Activated CD8-positive, alpha-beta T cell treated with anti-CD3 and anti-CD28 coated beads for 36 hours (primary cell): Measurements from ENCODE around the gene ITGA3. TPM values are rescaled to one million over a fixed set of nuclear protein-coding genes. Genes with fewer than 3 reads are reported as not detected.

Source experiments
- ATAC-seq: fragments of 200-7000 bp; cut with Tn5 transposase; one replicate; pipeline ENCODE4 v1.10.0; 2021; ENCODE audit warnings: mild to moderate bottlenecking, moderate library complexity
- CTCF ChIA-PET: fragments of 350-600 bp; sonication (Branson Sonifier 250); formaldehyde crosslinking; loops from one replicate; lab custom pipeline; 2021; ENCODE audit warnings: antibody characterized with exemption; lab: Charles Lee
- POLR2A ChIA-PET: fragments of 350-600 bp; sonication (Branson Sonifier 250); formaldehyde crosslinking; loops from one replicate; lab custom pipeline; 2021; ENCODE audit warnings: antibody characterized with exemption; lab: Charles Lee
- DNase-seq: peaks from one replicate; pipeline ENCODE4 v3.0.0-alpha.2; 2020
- H3K27ac Mint-ChIP-seq: one replicate; pipeline ENCODE4 v1.8.0; 2021; ENCODE audit warnings: mild to moderate bottlenecking, mixed read lengths
- H3K27me3 Mint-ChIP-seq: one replicate; pipeline ENCODE4 v1.8.0; 2021; ENCODE audit warnings: mixed read lengths
- H3K36me3 Mint-ChIP-seq: one replicate; pipeline ENCODE4 v1.8.0; 2021; ENCODE audit warnings: low read depth, mixed read lengths
- H3K4me1 Mint-ChIP-seq: one replicate; pipeline ENCODE4 v1.8.0; 2021; ENCODE audit warnings: low read depth, mixed read lengths
- H3K4me3 Mint-ChIP-seq: one replicate; pipeline ENCODE4 v1.8.0; 2021; ENCODE audit warnings: mild to moderate bottlenecking, moderate library complexity, mixed read lengths
- H3K9me3 Mint-ChIP-seq: one replicate; pipeline ENCODE4 v1.8.0; 2021; ENCODE audit warnings: mixed read lengths
- intact Hi-C: fragments of 100-400 bp; cut with micrococcal nuclease; formaldehyde crosslinking; loops from one replicate; pipeline ENCODE4 v1.10.0; 2022
- total RNA-seq, 2 experiments: library from RNA; stranded (reverse); gene quantifications; one replicate each; pipeline ENCODE4 v1.2.3, GENCODE V29; 2021
- TF ChIP-seq, protein P1 (sequence below): fragments of 200-600 bp; IDR thresholded peaks from one replicate; pipeline ENCODE4 v1.8.0; 2022; ENCODE audit warnings: antibody characterized with exemption, mild to moderate bottlenecking

Gene ITGA3
- total RNA-seq, 2 experiments from 2014 or later = 4.2 to 7.2 TPM

DNA sequence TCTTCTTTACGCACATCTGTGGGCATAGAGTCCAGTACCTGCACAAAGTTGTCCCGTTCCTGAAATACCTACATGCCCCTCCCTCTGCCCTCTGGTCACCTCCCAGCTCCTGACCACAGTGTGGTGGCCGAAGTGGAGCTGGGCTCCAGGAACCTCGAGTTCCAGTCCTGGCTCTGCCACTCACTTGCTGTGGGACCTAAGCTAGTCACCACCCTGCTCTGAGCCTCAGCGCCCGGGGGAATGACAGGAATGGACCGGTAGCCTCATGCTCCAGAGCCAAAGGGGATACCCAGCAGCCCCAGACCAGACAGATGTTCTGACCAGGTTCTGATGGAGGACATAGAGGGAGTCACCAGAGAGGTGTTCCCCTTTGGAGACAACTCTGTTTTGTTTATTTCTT lies 26.7 kb upstream of the ITGA3 start:
- DNase-seq (no peak), ATAC-seq (no peak)
- peaks cover 12% of the 10 kb centered on the region for H3K4me1 Mint-ChIP-seq
- intact Hi-C loops = no loop called here
- peaks cover 24% of the 10 kb centered on the region for H3K27me3 Mint-ChIP-seq
- no peak overlapping the region for H3K4me3 Mint-ChIP-seq
- H3K36me3 Mint-ChIP-seq = no peaks in the 10 kb centered on the region
- H3K9me3 Mint-ChIP-seq = no peaks in the 10 kb centered on the region
- POLR2A ChIA-PET = interaction anchor here (1.5 kb wide), 1 partner anchor 45 kb away, joined by 3 read pairs; no protein-coding TSS in a partner anchor
- TF ChIP-seq, protein P1, sequence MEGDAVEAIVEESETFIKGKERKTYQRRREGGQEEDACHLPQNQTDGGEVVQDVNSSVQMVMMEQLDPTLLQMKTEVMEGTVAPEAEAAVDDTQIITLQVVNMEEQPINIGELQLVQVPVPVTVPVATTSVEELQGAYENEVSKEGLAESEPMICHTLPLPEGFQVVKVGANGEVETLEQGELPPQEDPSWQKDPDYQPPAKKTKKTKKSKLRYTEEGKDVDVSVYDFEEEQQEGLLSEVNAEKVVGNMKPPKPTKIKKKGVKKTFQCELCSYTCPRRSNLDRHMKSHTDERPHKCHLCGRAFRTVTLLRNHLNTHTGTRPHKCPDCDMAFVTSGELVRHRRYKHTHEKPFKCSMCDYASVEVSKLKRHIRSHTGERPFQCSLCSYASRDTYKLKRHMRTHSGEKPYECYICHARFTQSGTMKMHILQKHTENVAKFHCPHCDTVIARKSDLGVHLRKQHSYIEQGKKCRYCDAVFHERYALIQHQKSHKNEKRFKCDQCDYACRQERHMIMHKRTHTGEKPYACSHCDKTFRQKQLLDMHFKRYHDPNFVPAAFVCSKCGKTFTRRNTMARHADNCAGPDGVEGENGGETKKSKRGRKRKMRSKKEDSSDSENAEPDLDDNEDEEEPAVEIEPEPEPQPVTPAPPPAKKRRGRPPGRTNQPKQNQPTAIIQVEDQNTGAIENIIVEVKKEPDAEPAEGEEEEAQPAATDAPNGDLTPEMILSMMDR = no peak
- CTCF ChIA-PET = interaction anchor here (1.1 to 8.7 kb wide), 5 partner anchors 27 to 77 kb away, joined by 3 to 140 read pairs (median 62); partner anchors contain the start of genes ITGA3 and PDK2
- no peak overlapping the region for H3K27ac Mint-ChIP-seq

DNA sequence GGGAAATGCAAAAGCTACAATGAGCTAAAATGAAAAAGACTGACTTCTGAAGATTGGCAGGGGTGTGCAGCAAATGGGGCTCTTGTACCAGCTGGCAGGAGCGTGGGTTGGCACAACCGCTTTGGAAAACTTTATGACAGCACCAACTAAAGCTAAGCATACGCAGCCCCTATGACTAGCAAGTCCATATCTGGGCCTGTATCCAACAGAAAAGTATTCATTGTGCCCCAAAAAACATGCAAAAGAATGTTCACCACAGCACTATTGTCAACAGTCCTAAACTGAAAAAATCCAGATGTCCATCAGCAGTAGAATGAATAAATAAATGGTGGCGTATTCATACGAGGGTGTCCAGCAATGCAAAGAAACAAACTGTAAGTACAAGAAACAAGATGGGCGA lies 22.6 kb upstream of the ITGA3 start:
- peaks cover under 1% of the 10 kb centered on the region for H3K4me1 Mint-ChIP-seq
- DNase-seq (no peak), ATAC-seq (no peak)
- TF ChIP-seq, protein P1 = no peak
- ChIA-PET CTCF (interaction anchor here (3.8 to 8.7 kb wide), 2 partner anchors 36 to 54 kb away, joined by 15 to 140 read pairs; no protein-coding TSS in a partner anchor), POLR2A (no interaction called here)
- H3K9me3 Mint-ChIP-seq = no peaks in the 10 kb centered on the region
- intact Hi-C loops = no loop called here
- H3K27me3 Mint-ChIP-seq = peaks cover 12% of the 10 kb centered on the region
- no peak overlapping the region for H3K27ac Mint-ChIP-seq
- H3K36me3 Mint-ChIP-seq = no peaks in the 10 kb centered on the region
- no peak overlapping the region for H3K4me3 Mint-ChIP-seq

DNA sequence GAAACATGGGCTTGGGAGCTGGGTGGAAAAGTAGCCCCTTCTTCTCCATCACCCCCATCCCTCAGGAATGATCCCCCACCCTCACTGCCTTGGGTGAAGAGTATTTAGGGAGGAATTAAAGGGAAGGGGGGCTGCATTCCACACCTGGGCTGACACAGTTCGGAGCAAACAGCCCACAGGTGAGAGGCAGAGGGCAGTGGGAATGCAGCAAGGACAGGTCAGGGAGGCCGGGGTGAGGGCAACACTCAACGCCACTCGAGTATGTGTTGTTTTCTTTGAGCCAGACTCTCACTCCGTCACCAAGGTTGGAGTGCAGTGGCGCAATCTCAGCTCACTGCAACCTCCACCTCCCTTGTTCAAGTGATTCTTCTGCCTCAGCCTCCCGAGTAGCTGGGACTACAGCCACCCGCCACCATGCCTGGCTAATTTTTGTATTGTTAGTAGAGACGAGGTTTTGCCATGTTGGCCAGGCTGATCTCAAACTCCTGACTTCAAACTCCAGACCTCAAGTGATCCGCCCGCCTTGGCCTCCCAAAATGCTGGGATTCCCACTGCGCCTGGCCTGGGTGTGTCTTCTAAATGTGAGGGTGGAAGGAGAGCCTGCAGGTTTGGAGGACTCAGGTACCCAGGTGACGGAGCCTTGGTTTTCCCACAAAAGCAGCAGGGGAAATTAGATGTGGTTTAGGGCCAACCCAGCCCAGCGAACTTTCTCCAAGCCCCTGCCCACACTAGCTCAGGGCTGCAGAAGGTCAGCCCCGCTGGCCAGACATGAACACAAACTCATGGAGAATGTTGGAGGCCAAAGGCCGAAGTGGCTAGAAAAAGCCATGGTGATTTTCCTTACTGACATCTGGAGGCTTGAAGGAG lies 21.2 kb upstream of the ITGA3 start:
- DNase-seq (no peak), ATAC-seq (no peak)
- Mint-ChIP-seq H3K27me3 (peaks cover 2% of the 10 kb centered on the region), H3K27ac (no peak overlapping the region), H3K36me3 (no peaks in the 10 kb centered on the region), H3K4me3 (no peak overlapping the region), H3K9me3 (no peaks in the 10 kb centered on the region), H3K4me1 (no peaks in the 10 kb centered on the region)
- TF ChIP-seq, protein P1 = no peak
- CTCF ChIA-PET = interaction anchor here (2.5 to 3.8 kb wide), 3 partner anchors 38 to 60 kb away, joined by 10 to 15 read pairs (median 12); partner anchors contain the start of gene PDK2
- intact Hi-C loops = no loop called here
- POLR2A ChIA-PET = interaction anchor here (0.6 kb wide), 1 partner anchor 12 kb away, joined by 3 read pairs; no protein-coding TSS in a partner anchor

DNA sequence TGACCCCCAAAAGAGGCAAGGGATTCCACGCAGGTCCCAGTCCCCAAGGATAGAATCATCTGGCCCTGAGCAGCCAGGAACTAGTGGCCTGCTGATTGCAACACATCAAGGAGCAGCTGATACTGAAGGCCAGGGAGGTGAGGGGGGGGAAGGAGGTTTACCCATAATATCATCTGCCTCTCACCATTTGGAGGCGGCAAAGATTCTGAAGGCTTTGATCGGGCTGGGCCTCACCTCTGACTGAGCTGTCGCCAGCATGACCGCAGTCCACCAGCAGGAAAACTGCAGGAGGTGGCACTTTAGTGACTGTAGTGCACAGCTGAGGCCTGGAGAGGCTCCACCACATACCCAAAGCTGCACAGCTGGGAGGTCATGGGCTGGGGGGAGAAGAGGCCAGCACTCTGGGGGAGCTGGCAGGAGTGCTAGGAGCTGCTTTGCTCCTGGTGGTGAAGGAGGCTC lies 20.5 kb upstream of the ITGA3 start:
- Mint-ChIP-seq H3K4me3 (no peak overlapping the region), H3K9me3 (no peaks in the 10 kb centered on the region), H3K27ac (no peak overlapping the region), H3K36me3 (no peaks in the 10 kb centered on the region), H3K4me1 (no peaks in the 10 kb centered on the region), H3K27me3 (peaks cover 2% of the 10 kb centered on the region)
- TF ChIP-seq, protein P1 = no peak
- ATAC-seq = no peak
- ChIA-PET POLR2A (no interaction called here), CTCF (interaction anchor here (0.5 to 2.8 kb wide), 3 partner anchors 52 to 95 kb away, joined by 3 to 12 read pairs (median 10); partner anchors contain the start of gene PDK2)
- intact Hi-C loops = no loop called here
- no peak for DNase-seq
